Fibroblast of skin of left quadriceps (primary cell): ENCODE measurements around the gene LCN6.
A peak's percentile ranks its signal among the peaks of the same experiment; 100 is the strongest.

Source experiments
- DNase-seq, 2 experiments: peaks; one replicate each; pipeline ENCODE4 v3.0.0-alpha.2; 2013; ENCODE audit warnings: low read depth in 2 of 2

The LCN6 gene

DNA sequence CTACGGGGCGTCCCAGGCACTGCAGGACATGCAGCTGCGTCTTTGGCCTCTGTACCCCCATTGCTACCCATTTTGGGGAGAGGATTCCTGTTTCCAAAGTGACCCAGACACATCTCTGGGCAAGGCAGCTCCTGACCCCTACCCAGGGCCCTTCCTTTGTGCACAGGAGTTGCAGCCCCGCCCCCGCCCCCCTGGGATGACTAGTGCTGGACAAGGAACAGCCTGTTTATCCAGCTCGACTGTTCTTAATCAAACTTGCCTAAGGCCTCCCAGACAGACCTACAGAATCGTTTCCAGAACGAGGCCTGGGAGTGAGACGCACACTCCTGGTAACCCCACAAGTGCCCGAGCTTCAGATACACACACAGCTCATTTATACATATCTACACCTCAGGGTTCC is 22.7 kb downstream of the LCN6 start:
- no peak for DNase-seq

DNA sequence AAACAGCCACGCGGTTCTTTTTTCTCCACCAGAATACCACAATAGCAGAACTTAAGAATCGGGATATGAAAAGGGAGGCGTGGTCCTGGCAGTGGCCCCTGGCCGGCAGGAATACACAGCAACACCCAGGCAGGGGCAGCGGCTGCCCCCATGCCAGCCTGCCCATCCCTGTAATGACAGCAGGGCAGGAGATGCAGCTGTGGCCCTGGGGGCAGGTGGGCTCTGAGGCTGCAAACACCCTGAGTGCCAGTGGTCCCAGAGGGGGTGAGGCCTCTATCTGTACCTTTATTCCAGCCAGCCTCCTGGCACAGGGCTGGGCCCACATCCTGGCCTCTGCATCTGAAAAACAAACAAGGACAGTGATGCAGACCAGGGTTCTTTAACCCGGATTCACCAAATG is 23.6 kb downstream of the LCN6 start:
- DNase-seq, result no peak

DNA sequence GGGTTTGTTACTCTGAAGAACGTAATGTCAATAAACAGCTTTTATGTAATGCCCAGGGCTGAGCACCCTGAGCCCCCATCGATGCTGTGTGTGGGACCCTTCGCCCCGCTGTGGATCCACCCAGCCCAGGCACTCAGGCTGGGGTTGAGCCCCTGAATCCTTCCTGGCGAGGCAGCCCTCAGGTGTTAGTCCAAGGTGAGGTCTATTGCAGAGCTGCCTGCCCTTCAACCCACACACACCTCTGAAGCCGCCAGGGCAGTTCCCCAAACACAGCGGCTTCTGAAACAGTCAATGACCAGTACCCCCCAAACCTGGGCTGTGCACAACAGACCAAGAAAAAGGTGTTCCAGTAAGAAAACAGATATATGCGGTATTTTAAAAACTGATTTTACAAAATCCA is 24.3 kb downstream of the LCN6 start:
- no peak for DNase-seq

DNA sequence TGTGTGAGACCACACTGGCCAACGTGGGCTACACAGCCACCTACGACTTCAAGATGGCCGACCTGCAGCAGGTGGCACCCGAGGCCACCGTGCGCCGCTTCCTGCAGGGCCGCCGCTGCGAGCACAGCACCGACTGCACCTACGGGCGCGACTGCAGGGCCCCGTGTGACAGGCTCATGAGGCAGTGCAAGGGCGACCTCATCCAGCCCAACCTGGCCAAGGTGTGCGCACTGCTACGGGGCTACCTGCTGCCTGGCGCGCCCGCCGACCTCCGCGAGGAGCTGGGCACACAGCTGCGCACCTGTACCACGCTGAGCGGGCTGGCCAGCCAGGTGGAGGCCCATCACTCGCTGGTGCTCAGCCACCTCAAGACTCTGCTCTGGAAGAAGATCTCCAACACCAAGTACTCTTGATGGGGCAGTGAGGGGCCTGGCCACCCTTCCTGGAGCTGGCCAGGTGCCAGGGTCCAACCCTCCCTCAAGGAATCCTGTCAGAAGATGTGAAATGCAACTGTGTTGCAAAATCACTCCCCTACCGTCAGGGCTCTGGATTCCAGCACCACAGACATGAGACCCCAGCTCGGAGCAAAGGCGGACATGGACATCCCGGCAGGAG is 24.9 kb downstream of the LCN6 start:
- no peak for DNase-seq

DNA sequence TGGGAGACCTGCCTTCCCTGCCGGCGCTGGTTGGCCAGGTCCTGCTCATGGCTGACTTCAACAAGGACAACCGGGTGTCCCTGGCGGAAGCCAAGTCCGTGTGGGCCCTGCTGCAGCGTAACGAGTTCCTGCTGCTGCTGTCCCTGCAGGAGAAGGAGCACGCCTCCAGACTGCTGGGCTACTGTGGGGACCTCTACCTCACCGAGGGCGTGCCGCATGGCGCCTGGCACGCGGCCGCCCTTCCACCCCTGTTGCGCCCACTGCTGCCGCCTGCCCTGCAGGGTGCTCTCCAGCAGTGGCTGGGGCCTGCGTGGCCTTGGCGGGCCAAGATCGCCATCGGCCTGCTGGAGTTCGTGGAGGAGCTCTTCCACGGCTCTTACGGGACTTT is 25.4 kb downstream of the LCN6 start:
- no peak for DNase-seq

DNA sequence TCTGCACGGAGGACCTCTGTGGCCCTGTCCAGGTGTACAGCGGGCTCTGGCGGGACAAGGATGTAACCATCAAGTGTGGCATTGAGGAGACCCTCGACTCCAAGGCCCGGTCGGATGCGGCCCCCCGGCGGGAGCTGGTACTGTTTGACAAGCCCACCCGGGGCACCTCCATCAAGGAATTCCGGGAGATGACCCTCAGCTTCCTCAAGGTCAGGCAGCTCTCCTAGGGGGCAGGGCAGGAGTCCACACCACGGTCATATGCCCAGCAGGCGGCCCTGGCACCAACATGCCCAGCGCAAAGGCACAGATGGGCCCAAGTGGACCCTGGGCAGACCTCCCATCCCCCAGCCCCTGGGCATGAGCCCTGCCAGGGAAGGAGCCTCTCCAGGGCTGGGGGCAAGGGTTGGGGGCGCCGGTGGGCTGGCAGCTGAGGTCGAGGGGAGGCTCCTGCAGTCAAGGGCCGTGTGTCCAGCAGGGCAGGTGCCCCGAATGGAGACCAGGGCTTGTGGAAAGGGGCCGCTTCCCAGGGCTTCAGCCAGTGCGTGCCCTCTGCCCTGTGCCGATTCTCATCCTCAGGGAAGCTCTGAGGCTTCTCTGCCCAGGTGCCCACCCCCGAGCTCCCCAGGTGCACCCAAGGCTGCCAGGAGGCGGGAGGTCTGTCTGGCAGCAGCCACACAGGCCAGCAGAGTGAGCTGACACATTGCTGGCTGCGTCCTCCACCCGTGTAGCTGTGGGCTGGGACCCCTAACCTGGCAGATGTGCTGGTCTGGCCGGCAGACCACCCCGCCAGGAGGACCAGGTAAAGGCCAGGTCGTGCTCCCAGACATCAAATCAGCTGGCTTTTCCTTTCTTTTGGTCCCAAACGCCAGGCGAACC is 26.0 kb downstream of the LCN6 start:
- DNase-seq, result no peak

DNA sequence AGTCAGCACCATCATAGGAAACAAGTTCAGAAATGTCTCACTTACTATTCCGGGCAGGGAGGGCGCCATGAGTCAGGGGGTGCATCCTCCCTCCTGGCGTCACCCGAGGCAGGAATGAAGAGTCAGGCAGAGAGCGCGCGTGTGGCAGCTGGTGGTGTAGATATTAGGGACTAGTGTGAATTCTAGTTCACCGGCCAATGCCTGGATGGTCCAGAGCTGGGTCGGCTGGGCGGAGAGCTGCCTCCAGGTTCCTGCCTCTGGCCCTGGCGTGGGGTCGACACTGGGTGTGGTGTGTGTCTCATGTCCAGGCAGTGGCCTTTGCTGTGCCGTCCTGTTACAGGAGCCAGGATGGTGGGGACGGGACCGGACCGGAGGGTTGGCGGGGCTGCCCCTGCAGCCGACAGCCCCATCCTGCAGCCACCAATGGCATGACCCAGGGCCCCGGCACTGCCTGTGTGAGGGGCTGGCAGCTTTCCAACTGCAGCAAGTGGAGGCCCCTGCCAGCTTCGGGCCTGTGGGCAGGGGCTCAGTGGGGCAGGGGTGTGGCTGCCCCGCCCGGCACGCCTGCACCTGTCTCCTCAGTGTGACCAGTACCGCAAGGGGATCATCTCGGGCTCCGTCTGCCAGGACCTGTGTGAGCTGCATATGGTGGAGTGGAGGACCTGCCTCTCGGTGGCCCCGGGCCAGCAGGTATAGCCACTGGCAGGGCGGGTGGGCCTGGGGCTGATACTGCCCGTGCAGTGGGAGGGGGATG is 26.8 kb downstream of the LCN6 start:
- no peak for DNase-seq

DNA sequence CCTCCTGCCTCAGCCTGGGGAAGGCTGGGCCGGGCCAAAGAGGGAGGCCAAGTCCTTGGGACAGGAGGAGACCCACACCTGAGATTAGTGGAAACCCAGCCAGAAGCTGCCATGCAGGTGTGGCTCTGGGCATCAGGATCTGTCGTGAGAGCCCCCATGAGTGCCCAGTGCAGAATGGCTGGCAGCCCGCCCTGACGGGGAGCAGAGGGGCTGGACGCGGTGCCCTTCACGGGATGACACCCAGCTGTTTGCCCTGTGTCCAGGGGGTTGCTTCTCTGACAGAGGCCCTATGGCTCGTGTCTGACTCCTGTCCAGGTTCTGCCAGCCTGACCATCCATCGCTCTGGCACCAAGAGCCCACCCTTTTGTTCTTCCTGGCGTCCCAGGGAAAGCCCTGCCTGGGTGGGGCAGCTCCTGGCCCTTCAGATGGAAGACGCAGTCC is 27.4 kb downstream of the LCN6 start:
- DNase-seq, result no peak

DNA sequence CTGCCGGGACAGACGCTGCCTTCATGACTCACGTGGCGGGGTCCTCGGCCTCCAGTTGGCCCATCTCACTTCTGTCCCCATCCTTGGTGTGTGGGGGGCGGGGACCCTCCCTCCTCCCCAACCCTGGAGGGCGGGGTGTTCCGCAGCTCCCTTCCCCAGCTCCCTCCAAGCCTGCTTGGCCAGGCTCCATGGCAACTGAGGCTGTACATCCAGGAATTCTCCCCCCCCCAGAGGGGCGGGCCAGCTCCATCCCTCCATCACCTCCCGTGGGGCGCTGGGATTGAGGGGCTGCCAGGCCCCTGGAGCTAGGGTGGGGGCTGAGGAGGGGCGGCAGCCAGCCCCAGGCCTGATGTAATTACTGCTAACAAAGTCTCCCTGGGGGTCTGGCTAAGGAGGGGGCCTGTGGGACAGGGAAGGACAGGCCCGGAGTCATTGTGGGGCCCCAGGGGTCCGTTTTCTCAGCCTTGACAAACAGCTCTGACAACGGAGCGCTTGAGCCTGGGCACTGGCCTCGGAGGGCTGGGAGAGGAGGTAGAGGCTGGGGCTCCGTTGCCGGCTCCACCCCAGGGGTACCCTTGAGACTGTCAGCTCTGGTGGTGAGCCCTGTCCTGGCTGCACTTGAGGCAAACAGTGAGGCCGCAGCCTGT is 28.0 kb downstream of the LCN6 start:
- no peak for DNase-seq

DNA sequence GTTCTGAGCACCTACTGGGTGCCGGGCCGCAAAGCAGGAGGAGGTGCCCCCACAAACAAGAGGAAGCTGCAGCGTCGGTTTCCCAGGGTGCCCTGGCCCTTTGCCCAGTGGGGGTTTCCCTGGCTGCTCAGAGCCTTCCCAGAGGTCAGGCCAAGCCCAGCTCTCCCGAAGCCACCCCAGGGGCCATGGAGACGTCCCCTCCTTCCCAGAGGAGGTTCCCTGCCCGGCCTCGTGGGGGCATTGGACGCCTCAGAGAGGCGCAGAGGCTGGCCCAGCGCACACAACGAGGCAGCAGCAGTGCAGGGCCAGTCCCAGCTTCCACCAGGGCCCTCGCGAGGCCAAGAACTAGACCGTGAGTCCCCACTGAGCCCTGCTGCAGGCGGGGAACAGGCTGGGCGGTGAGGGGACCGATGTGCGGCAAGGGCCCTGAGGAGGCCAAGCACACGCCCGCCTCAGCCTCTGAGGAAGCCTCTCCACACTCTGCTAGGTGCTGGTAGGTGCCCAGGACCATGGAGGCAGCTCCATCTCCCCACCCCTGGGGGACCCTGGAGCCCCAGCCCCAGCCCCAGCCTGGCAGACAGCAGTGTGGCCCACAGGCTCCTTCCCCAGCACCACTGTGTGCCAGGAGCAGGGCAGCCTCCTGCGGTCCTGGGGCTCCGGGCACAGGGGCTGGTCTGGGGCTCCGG is 29.0 kb downstream of the LCN6 start:
- no peak for DNase-seq

DNA sequence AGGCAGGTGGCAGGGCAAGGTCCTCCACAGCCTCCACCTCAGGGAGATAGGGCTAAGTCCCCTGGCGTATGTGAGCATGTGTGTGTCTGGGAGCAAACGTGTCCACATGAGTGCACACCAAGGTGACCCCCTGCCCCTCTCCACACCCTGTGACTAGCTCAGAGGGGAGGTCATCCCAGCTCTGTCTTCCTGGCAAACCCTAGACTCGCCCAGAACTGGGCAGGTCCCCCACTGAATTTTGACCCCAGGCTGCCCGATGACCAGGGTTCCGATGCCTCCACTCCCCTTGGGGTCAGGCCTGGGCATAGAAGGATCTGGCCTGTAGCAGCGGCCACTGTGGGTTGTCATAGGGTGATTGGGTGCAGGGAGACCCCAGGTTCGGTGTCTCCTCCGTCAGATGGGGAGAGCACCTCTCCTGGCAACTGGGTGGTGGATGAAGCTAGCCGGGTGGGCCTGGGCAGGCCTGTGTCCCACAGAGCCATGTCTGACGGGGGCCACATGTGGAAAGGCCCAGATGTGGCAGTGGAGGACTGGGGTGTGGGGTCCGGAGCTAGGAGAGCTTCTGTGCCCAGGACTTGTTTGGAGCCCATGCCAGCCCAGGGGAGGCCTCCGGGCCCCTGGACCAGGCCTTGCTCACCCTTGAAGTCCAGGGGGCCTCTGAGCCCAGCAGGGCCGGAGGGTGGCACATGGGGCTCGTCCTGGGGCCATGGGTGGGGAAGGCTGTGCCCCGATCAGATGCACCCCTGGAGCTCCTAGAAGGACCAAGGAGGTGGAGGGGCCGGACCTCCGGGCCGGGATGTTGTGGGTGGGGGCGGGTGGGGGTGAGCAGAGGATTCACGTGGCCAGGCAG is 29.8 kb downstream of the LCN6 start:
- no peak for DNase-seq

DNA sequence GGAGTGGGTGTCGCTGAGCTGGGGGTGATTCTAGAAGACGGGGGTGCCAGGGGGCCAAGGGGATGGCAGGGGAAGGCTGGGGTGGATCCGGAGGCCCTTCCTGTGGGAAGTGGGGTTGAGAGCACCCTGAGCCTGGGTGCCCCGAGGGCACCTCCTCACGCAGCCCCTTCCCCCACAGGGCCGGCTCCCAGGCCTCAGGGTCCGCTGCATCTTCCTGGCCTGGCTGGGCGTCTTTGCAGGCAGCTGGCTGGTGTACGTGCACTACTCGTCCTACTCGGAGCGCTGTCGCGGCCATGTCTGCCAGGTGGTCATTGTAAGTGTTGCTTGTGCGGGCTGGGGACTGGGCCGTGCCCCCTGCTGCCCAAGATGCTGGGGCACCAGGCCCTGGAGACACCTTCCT is 30.9 kb downstream of the LCN6 start:
- no peak for DNase-seq

DNA sequence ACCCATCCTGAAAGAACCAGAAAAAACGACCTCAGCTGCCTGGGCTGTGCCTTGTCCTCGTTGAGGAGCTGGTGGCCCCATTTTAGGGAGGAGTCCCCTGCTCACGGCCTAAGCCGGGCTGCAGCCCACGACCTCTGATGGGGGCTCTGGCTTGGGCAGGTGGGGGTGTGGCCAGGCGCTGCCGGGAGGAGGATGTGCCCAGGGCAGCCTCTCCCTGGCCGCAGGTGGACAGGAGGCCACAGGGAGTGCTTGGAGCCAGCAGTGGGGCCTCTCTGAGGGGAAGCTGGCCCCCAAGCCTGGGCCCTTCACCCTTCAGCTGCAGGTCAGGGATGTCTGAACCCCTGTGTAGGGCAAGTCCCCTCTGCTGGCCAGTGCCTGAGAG is 33.4 kb downstream of the LCN6 start:
- DNase-seq, result no peak

DNA sequence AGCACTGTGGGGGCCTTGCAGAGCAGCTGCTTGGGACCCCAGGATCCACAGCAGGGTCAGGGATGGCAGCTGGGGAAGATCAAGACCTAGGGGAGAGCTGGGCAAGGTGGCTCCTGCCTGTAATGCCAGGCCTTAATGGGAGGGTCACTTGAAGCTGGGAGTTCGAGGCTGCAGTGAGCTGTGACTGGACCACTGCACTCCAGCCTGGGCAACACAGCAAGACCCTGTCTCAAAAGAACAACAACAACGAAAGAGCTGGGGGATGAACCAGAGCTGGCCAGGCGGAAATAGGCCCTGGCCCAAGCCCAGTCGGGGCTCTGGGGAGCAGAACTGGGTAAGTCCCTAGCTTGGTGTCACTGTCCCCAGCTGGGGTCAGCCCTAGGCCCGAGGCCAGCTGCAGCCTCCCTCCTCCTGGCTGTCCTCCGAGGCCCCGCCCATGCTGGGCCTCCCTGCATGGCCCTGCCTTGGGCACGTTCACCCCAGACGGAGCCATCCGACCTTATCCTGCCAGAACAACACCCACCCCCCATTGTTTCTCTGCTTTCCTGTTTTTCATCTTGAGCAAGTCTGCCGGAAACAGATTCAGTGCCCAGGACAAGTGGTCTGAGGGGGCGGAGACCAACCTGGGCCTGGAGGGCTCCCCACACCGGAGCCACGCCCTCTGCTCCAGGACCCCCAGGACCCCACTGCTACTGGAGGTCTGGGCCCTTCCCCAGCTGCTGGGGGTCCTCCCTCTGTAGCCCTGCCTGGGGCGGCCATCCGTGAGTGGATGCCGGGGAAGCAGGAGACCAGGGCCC is 34.0 kb downstream of the LCN6 start:
- DNase-seq, result no peak

DNA sequence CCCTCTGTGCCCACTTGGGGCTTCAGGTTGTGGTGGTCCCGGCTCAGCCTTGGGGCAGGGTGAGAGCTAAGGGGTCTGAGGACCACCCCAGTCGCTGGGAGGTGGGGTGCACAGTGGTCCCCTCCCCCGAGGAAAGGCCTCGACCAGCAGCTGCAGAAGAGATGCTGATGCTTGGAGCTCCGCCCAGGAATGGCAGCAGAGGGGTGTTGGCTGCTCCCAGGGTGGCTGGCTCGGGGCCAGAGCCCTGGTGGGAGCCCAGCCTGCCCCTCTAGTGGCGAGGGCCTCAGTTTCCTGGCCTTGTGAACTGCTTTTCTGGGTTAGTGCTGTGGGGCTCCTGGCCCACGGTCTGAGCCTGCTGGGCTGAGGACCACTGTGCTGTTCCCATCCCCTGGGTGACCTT is 34.8 kb downstream of the LCN6 start:
- DNase-seq, result no peak

DNA sequence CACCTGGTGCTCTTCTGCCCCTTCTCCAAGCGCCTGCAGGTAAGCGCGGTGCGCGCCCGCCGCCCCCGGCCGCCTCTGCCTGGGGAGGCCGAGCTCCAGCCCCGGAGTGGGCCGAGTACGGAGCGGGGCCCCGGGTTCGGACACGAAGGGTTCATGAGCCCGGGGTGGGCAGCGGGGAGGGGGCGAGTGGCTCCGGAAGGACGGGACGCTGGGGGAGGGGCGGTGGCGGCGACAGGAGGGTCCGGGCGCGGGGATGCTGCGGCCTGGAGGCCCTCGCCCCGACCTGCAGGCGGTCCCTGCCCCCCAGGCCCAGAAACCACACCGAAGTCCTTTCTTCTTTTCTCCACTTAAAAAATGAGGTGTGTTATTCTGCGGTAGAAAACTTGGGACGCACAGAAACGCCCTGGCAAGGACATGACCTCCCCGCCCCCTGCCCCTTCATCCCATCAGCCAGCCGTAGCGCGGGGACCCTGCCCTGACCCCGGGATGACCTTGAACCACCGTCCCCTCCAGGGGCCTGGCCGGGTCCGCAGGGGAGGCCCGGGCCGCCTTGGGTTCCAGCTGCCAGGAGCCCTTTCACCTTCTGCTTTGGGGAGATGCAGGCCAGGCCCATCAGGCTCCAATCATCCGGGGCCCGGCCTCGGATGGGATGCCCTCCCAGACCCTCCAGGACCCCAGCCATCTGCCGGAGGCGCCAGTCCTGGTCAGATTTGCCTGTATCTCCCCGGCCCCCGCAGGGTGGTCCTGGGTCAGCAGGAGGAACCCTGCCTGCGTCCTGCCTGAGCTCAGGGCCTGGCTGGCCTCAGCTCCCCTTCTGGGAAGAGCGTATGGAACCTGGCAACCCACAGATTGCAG is 35.4 kb downstream of the LCN6 start:
- DNase-seq, result no peak

DNA sequence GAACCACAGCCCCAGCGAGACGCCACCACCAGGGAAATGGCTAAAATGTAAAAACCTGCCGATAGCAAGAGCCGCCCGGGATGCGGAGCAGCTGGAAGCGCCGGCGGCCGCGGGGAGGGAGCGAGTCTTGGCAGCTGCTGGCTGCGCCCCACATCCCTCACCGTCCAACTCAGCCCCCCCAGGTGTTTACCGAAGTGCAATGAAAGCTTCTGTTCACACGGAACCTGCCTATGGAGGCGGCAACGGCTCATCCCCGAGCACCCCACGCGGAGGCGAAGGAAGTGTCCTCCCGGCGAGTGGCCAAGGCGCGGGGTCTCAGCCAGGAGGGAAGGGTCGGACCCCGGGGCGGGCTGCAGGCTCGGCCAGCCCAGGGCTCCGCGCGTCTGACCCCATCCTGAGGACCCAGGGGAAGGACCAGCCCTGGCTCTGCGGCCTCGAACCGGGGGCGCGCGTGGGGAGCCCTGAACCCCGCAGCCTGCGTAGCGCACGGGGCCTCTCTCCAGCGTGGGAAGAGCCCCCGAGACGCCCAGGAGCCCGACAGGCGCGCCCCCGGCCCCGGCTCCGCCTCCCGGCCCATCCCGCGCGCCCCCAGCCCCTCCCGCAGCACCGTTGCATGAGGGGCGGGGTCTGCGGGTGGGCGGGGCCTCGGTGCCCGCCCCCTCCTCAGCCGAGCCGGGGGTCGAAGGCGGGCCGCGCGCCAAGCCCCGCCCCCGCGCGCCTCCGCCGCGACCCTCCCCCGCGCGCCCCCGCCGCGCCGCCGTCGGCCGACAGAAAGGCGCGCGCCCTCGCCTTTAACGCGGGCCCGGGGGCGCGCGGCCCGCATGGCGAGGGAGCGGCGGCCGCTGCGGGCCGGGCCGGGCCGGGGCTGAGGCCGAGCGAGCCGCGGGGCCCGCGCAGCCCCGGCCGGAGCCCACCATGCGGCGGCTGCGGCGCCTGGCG is 36.3 kb downstream of the LCN6 start, which contains the start of gene DIPK1B:
Gene DIPK1B, plus strand, starts transcription at position 822 of the 939 bp plus-strand sequence. Its CDS starts 94 bp downstream, at position 916.
- no peak for DNase-seq

DNA sequence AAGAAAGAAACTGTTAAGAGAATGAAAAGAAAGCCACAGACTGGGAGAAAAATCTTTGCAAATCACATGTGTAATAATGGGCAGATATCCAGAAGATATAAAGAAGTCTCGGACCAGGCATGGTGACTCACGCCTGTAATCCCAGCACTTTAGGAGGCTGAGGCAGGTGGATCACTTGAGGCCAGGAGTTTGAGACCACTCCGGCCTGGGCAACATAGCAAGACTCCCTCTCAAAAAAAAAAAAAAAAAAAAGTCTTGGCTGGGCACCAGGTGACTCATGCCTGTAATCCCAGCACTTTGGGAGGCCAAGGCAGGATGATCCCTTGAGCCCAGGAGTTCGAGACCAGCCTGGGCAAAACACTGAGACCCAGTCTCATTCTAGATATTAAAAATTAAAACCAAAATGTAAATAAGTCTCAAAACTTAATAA is 37.1 kb downstream of the LCN6 start:
- DNase-seq, result peak; percentile 24 to 27
